Measurements from ENCODE around the gene GAP43.

GAP43 gene

GRCh38 chr3:115766587-115767482 is 143.5 kb downstream of the GAP43 start:
- no peak for DNase-seq (ENCODE audit: low read depth)

- DNase-seq (ENCODE audit: low read depth): no peak
Measured at GRCh38 chr3:115768661-115769060, 145.4 kb downstream of the GAP43 start.
